Smooth muscle cell (in vitro differentiated cells): ENCODE data around the gene LYRM7. TPM values are rescaled to one million over a fixed set of nuclear protein-coding genes. Genes with fewer than 3 reads are reported as not detected.

ENCODE experiments used
- DNase-seq: peaks from one replicate; lab custom pipeline; 2025; ENCODE audit not compliant: unreplicated experiment; lab: John Stamatoyannopoulos, UW
- H2AFZ ChIP-seq: fragments of 200-600 bp; sonication (generic); 2 replicates; pipeline ENCODE4 v1.6.0; 2016; ENCODE audit warnings: antibody characterized with exemption, low read depth, mild to moderate bottlenecking
- H3F3A ChIP-seq: fragments of 200-600 bp; sonication (generic); 2 replicates; pipeline ENCODE4 v1.6.0; 2017; ENCODE audit warnings: antibody characterized with exemption, low read depth
- H3K27ac ChIP-seq: fragments of 200-600 bp; sonication (generic); 2 replicates; pipeline ENCODE4 v1.5.1; 2016; ENCODE audit warnings: low read depth, mild to moderate bottlenecking
- H3K27me3 ChIP-seq: fragments of 200-600 bp; sonication (generic); 2 replicates; pipeline ENCODE4 v1.6.1; 2016; ENCODE audit warnings: low read depth, mild to moderate bottlenecking
- H3K36me3 ChIP-seq: fragments of 200-600 bp; sonication (generic); 2 replicates; pipeline ENCODE4 v1.5.1; 2016; ENCODE audit warnings: low read depth
- H3K4me1 ChIP-seq: fragments of 200-600 bp; sonication (generic); 2 replicates; pipeline ENCODE4 v1.5.1; 2016; ENCODE audit warnings: low read depth
- H3K4me2 ChIP-seq: fragments of 200-600 bp; sonication (generic); 2 replicates; pipeline ENCODE4 v1.6.0; 2016; ENCODE audit warnings: mild to moderate bottlenecking
- H3K4me3 ChIP-seq: fragments of 200-600 bp; sonication (generic); 2 replicates; pipeline ENCODE4 v1.5.1; 2016; ENCODE audit warnings: mild to moderate bottlenecking
- H3K79me2 ChIP-seq: fragments of 200-600 bp; sonication (generic); 2 replicates; pipeline ENCODE4 v1.6.0; 2016; ENCODE audit warnings: low read depth, mild to moderate bottlenecking
- H3K9ac ChIP-seq: fragments of 200-600 bp; sonication (generic); 2 replicates; pipeline ENCODE4 v1.6.0; 2016; ENCODE audit warnings: low read depth
- H3K9me3 ChIP-seq: fragments of 200-600 bp; sonication (generic); replicated peaks from 2 replicates; pipeline ENCODE4 v1.5.1; 2016; ENCODE audit warnings: low read depth
- H4K20me1 ChIP-seq: fragments of 200-600 bp; sonication (generic); 2 replicates; pipeline ENCODE4 v1.6.0; 2016; ENCODE audit warnings: low read depth
- WGBS: methylation state at CpG from one replicate; pipeline ENCODE4 v1.1.7; 2016; ENCODE audit warnings: low lambda C conversion rate; 5-methylcytosine and 5-hydroxymethylcytosine counted together
- polyA plus RNA-seq: library from polyadenylated mRNA; unstranded; fragments of >200 nt; fragmentation: Nextera tagmentation; extraction: Ambion mirVana; gene quantifications from 2 replicates; pipeline ENCODE4 v1.2.1, GENCODE V29; 2016
- total RNA-seq: library from RNA; depleted of rRNA; stranded (reverse); fragments of >200 nt; gene quantifications from 2 replicates; pipeline ENCODE4 v1.2.3, GENCODE V29; 2014
- TF ChIP-seq, protein P1 (sequence below): fragments of 200-600 bp; sonication (generic); IDR thresholded peaks from 2 replicates; pipeline ENCODE4 v1.5.1; 2017; ENCODE audit warnings: borderline replicate concordance, mild to moderate bottlenecking, antibody characterized with exemption; ENCODE audit not compliant: insufficient read depth, poor library complexity, severe bottlenecking

LYRM7 gene
- total and polyA plus RNA-seq, 2 experiments from 2014 or later, result 6.7 to 11.5 TPM

DNA sequence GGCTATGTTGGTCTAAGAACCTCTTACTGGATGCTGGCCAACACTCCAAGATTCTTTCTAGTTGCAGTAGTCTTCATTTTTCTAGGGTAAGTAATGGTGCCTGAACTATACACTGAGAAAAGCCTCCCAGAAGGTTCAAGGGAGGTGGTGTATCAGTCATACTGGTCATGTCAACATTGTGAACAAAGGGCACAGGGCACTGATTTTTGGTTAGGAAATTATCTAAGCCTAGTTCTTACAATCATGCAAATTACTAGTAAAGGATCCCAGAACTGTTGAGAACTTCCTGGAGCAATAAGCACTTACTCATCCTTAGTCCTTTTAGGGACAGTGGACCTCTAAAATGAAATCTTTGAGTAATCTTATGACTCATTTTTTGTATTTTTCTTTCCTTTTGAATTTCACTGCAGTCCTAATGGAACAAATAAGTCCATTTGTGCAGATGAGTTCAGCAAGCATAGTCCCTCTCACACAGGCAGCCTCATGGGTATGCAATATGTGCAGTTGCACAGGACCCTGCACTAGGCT lies 72.0 kb downstream of the LYRM7 start:
- H3K4me1 ChIP-seq, result no peaks in the 10 kb centered on the region
- no peaks in the 10 kb centered on the region for H3K36me3 ChIP-seq
- no peaks in the 10 kb centered on the region for H3F3A ChIP-seq
- no peak overlapping the region for H3K27ac ChIP-seq
- no peaks in the 10 kb centered on the region for H4K20me1 ChIP-seq
- H3K4me3 ChIP-seq, result no peak overlapping the region
- no peaks in the 10 kb centered on the region for H3K27me3 ChIP-seq
- H3K4me2 ChIP-seq, result no peak overlapping the region
- H2AFZ ChIP-seq, result no peak overlapping the region
- peaks cover 11% of the 10 kb centered on the region for H3K9me3 ChIP-seq
- no peak overlapping the region for H3K9ac ChIP-seq
- no peak for DNase-seq
- H3K79me2 ChIP-seq, result no peaks in the 10 kb centered on the region
- TF ChIP-seq, protein P1, sequence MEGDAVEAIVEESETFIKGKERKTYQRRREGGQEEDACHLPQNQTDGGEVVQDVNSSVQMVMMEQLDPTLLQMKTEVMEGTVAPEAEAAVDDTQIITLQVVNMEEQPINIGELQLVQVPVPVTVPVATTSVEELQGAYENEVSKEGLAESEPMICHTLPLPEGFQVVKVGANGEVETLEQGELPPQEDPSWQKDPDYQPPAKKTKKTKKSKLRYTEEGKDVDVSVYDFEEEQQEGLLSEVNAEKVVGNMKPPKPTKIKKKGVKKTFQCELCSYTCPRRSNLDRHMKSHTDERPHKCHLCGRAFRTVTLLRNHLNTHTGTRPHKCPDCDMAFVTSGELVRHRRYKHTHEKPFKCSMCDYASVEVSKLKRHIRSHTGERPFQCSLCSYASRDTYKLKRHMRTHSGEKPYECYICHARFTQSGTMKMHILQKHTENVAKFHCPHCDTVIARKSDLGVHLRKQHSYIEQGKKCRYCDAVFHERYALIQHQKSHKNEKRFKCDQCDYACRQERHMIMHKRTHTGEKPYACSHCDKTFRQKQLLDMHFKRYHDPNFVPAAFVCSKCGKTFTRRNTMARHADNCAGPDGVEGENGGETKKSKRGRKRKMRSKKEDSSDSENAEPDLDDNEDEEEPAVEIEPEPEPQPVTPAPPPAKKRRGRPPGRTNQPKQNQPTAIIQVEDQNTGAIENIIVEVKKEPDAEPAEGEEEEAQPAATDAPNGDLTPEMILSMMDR, result no peak

DNA sequence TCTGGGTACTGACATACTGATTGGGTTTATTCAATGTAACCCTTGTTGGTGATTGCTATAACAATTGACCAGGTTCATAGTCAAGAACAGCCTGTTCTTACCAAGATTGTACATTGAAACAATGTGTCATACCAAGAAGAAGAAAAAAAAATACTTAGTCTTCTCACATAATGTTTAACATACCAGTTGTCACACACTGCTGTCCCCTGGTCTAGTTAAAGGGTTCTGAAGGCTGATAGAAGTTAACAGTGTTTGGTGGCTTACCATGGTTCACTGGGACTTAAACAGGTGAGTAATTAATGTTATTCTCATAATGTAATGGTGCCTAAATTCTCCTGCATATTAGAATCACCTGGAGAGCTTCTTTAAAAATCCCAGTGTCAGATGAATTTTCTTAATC lies 74.6 kb downstream of the LYRM7 start:
- H3K4me1 ChIP-seq, result no peaks in the 10 kb centered on the region
- DNase-seq, result no peak
- peaks cover 14% of the 10 kb centered on the region for H3K9me3 ChIP-seq
- no peak overlapping the region for H3K27ac ChIP-seq
- H3K27me3 ChIP-seq, result no peaks in the 10 kb centered on the region
- H3K79me2 ChIP-seq, result no peaks in the 10 kb centered on the region
- no peak overlapping the region for H3K4me3 ChIP-seq
- no peaks in the 10 kb centered on the region for H3F3A ChIP-seq
- no peaks in the 10 kb centered on the region for H3K36me3 ChIP-seq
- no peak overlapping the region for H3K4me2 ChIP-seq
- TF ChIP-seq, protein P1, result no peak
- H2AFZ ChIP-seq, result no peak overlapping the region
- no peaks in the 10 kb centered on the region for H4K20me1 ChIP-seq
- H3K9ac ChIP-seq, result no peak overlapping the region

DNA sequence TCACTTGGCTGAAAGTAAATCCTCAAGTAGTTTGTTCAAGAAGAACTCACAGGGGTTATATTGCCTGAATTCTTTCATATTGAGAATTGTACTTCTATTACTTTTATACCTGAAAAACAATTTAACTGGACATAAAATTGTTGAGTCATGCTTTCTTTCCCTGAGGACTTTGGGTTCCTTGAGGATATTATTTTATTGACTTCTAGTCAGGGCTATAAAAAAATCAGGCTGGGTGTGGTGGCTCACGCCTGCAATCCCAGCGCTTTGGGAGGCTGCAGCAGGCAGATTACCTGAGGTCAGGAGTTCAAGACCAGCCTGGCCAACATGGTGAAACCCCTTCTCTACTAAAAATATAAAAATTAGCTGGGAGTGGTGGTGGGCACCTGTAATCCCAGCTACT lies 75.2 kb downstream of the LYRM7 start:
- TF ChIP-seq, protein P1, result no peak
- Histone ChIP-seq H3K4me1 (no peaks in the 10 kb centered on the region), H3K9me3 (peaks cover 14% of the 10 kb centered on the region), H4K20me1 (no peaks in the 10 kb centered on the region), H3K27me3 (no peaks in the 10 kb centered on the region), H3K4me3 (no peak overlapping the region), H3K9ac (no peak overlapping the region), H3K27ac (no peak overlapping the region), H3K4me2 (no peak overlapping the region), H2AFZ (no peak overlapping the region), H3K79me2 (no peaks in the 10 kb centered on the region), H3K36me3 (no peaks in the 10 kb centered on the region), H3F3A (no peaks in the 10 kb centered on the region)
- WGBS, result 100% methylated on average over 2 of the region's 2 CpGs
- no peak for DNase-seq

DNA sequence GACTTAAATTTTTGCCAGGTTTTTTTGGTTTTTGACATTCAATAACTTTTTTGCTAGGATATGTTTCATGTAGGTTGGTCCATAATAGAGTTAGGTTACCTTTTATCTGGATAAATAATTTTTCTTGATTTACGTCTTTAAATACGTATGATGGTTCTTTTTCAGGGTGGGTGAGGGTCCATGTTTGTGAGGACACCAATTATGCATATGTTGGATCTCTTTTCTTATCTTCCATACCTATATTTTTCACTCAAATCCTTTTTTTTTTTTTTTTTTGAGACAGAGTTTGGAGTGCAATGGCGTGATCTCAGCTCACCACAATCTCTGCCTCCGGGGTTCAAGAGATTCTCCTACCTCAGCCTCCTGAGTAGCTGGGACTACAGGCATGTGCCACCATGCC lies 75.8 kb downstream of the LYRM7 start:
- H3K36me3 ChIP-seq, result no peaks in the 10 kb centered on the region
- H2AFZ ChIP-seq, result no peak overlapping the region
- TF ChIP-seq, protein P1, result no peak
- H3F3A ChIP-seq, result no peaks in the 10 kb centered on the region
- WGBS, result 95% methylated on average over 4 of the region's 4 CpGs
- no peaks in the 10 kb centered on the region for H3K4me1 ChIP-seq
- H3K79me2 ChIP-seq, result no peaks in the 10 kb centered on the region
- no peaks in the 10 kb centered on the region for H4K20me1 ChIP-seq
- H3K4me3 ChIP-seq, result no peak overlapping the region
- DNase-seq, result no peak
- H3K27ac ChIP-seq, result no peak overlapping the region
- peaks cover 14% of the 10 kb centered on the region for H3K9me3 ChIP-seq
- H3K27me3 ChIP-seq, result no peaks in the 10 kb centered on the region
- H3K4me2 ChIP-seq, result no peak overlapping the region
- H3K9ac ChIP-seq, result no peak overlapping the region
